GM13976 (cell line): ENCODE results near the gene CDC42BPG.

Source experiments
- DNase-seq: peaks from one replicate; pipeline ENCODE4 v3.0.0; 2012; ENCODE audit warnings: low spot score
- in situ Hi-C: fragments of 300-500 bp; cut with MboI; formaldehyde crosslinking; loops from one replicate; pipeline ENCODE4 v1.12.0; 2022; ENCODE audit warnings: low sequenced_read_pairs, mixed read lengths, inconsistent platforms; ENCODE audit not compliant: unreplicated experiment
- TF ChIP-seq, protein P1 (sequence below): IDR thresholded peaks from 2 replicates; pipeline ENCODE4 v1.5.1; 2012; ENCODE audit warnings: borderline replicate concordance, mild to moderate bottlenecking; ENCODE audit not compliant: insufficient read depth; ENCODE audit errors: extremely low read depth, missing control alignments, control extremely low read depth

Gene CDC42BPG

DNA sequence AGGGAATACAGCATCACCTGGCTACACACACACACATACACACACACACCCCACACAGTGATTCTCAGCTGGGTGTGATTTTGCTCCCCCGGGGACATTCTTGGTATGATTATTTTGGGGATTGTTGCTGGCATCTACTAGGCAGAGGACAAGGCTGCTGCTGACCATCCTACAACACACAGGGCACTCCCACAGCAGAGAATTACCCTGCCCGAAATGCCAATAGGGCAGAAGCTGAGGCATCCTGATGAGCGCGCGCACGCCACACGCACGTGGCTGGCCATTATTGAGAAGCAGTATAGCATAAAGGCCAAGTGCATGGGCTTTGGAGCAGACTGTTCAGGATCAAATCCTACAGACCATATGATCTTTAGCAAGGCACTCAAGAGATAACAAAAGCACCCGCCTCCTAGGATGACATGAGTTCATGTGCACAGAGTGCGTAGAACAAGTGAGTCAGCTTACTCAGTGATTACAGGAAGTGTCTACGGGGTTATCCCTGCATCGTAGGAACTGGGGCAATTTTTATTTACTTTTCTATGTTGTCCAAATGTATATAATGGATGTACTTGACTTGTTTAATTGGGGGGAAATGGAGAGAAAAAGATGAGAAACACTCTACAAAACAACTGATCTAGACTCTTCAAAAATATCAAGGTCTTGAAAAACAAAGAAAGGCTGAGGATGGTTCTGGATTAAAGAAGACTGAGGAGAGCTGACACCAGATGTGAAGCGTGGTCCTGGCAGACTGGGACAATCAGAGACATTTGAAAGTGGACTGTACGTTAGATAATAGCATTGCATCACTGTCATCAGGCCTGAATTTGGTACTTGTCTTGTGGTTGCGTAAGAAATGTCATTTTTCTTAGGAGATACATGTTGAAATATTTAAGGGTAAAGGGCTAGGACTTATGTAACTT, 41.2 kb upstream of the CDC42BPG start:
- in situ Hi-C loops, result no loop called here
- TF ChIP-seq, protein P1, sequence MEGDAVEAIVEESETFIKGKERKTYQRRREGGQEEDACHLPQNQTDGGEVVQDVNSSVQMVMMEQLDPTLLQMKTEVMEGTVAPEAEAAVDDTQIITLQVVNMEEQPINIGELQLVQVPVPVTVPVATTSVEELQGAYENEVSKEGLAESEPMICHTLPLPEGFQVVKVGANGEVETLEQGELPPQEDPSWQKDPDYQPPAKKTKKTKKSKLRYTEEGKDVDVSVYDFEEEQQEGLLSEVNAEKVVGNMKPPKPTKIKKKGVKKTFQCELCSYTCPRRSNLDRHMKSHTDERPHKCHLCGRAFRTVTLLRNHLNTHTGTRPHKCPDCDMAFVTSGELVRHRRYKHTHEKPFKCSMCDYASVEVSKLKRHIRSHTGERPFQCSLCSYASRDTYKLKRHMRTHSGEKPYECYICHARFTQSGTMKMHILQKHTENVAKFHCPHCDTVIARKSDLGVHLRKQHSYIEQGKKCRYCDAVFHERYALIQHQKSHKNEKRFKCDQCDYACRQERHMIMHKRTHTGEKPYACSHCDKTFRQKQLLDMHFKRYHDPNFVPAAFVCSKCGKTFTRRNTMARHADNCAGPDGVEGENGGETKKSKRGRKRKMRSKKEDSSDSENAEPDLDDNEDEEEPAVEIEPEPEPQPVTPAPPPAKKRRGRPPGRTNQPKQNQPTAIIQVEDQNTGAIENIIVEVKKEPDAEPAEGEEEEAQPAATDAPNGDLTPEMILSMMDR, result no peak
- no peak for DNase-seq

DNA sequence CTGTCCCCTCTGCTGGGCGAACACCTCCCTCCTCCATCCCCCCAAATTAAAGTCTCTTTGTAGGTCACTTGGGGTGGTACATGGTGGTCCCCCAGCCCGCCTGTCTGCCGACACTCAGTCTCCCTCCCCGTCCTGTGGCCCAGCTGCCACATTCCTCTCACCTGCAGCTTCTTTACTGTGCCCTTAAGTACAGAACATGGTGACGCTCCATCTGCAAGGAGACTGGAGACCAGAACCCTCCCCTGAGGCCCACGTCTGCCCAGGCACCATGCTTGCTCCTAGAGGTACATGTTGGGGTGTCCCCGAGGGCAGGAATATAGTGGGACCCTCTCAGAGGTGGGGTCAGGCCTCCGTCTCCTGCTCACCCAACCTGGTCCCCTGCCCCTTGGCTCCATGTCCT, 39.6 kb upstream of the CDC42BPG start:
- in situ Hi-C loops, result no loop called here
- no peak for DNase-seq
- TF ChIP-seq, protein P1, result no peak

DNA sequence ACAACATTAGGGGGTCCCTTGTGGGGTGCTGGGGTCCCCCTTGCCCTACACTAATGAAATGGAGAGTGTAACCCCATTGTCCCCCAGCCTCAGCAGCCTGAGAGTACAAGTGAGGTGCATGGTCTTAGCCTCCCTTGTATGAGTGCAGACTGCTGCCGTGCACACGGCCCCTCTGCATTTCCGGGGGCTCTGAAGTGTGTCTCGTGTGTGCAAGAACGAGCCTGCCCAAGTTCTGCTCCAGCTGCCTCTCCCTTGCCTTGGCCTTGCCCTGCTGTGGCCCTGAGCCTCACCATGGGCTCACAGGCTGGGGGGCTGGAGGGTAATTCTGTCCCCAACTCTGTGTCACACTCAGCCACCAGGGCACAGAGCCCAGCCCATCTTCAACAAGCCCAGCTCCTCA, 39.1 kb upstream of the CDC42BPG start:
- TF ChIP-seq, protein P1, result no peak
- in situ Hi-C loops, result no loop called here
- DNase-seq, result no peak

DNA sequence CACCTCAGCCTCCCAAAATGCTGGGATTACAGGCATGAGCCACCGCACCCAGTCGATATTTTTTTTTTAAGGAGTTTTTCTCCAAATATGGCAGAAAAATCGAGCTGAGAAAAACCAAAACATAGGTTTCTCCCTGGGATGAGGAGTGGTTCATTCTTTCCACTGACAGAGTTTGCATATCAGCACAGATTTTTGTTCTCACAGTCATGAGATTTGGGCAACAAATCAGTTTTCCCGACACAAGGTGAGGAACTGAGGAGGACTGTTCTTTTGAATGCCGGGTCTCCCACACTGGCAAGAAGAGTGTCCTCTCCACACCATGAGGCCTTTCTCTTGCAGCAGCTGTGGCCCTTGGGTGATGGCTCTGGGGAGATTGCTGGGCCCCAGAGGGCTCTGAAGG, 37.8 kb upstream of the CDC42BPG start:
- TF ChIP-seq, protein P1, result no peak
- no peak for DNase-seq
- in situ Hi-C loops, result no loop called here

DNA sequence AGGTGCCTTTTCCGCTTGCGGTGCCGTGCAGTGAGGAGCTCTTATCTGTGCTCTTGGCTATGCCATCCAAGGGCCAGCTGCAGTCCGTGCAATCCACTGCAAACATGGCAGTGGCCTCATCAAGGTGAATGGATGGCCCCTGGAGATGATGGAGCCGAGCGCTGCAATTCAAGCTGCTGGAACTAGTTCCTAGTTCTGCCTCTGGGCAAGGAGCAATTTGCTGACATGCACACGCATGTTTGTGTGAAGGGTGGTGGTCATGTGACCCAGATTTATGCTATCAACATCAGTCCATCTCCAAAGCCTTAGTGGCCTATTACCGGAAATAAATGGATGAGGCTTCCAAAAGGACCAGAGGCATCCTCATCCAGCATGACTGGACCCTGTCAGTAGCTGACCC, 37.0 kb upstream of the CDC42BPG start:
- TF ChIP-seq, protein P1, result no peak
- DNase-seq, result no peak
- in situ Hi-C loops, result no loop called here

DNA sequence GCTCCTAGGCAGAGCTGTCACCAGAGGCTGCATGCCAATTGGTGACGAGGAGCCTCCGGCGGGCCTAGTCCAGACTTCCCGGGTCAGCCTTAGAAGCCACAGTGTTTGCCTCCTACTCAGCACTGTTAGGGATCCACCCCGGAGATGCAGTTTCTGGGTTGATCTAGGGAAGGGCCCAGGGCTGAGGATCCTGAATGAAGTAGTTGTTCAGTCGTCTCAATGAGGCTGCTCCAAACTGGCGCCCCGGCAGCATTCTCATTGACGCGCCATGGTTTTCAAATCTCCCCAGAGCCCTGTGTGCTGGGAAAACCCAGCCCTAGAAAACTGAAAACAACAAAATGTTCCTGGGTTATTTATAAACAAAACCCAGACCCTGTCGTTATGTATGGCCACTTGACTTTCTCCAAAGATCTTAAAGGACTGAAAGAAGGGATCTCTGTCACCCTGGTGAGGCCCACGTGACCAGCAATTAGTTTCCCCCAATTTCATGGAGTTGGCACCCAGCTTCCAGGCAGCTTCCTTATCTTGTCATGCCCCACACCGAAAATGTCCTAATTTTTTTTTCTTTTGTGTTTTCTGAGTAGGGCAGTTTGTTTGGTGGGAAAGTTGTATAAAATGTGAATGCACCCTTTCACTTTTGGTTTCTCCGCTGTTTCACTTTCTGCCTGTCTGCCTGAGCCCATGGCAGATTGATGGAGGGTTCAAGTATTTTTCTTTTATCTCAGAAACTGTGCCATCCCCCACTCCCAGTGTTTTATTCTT, 36.0 kb upstream of the CDC42BPG start:
- DNase-seq, result no peak
- in situ Hi-C loops, result no loop called here
- TF ChIP-seq, protein P1, result no peak
